Measurements from ENCODE around the gene PTTG2.

PTTG2 gene

DNA sequence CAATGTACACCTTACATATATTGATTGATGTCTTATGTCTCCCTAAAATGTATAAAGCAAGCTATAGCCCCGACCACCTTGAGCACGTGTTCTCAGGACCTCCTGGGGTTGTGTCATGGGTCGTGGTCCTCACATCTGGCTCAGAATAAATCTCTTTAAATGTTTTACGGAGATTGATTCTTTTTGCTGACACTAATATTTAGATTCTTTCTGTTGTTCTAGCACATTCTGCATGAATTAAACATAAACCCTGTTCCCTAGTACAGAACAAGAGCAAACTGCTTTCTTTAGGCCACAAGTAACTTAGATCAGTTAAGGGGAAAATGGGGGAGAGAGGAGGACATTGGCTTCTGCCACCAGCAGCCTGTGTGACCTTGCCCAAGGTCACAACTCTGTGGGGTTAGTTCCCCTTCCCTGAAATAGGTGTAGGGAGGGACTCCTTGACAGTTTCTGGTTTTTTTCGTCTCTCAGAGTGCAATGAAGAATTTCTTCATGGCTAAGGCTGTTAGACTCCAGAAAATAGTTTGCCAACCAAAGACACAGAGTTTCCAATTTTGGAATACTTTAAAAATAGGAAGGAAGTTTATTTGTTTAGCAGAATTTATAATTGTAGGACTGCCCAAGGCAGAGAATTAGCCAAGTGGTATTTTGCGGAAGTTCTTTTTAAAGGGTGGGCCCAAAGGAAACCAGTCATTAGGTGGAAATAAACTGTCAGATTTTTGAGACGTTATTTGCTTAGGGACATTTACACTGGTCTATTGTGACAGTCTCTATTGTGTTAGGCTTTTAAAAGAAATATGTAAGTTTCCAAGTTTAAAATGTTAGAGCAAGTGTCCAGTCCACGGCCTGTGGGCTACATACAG is 29.4 kb downstream of the PTTG2 start:
- DNase-seq = peak; percentile 88 to 91

GRCh38 chr4:37990731-37991245 is 30.6 kb downstream of the PTTG2 start:
- DNase-seq = no peak

GRCh38 chr4:37991623-37992410 is 31.6 kb downstream of the PTTG2 start:
- DNase-seq = no peak

DNA sequence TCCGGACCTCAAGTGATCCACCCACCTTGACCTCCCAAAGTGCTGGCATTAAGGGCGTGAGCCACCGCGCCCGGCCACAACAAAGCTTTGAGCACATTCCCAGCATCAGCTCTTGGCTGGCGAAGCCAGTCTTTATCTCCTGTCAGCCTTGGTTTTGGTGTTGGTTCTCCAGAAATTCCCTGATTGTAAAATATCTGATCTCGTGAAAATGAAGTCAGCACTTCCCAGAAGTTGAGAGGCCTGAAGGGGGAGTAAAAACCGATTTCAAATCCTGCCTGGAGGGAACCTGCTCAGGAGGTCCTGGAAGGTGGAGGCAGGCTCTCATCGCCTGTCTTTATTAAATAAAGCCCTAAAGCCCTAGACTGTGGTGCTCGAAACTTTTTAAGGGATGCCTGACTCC is 33.6 kb downstream of the PTTG2 start:
- no peak for DNase-seq

GRCh38 chr4:37994569-37994968 is 34.4 kb downstream of the PTTG2 start:
- no peak for DNase-seq

DNA sequence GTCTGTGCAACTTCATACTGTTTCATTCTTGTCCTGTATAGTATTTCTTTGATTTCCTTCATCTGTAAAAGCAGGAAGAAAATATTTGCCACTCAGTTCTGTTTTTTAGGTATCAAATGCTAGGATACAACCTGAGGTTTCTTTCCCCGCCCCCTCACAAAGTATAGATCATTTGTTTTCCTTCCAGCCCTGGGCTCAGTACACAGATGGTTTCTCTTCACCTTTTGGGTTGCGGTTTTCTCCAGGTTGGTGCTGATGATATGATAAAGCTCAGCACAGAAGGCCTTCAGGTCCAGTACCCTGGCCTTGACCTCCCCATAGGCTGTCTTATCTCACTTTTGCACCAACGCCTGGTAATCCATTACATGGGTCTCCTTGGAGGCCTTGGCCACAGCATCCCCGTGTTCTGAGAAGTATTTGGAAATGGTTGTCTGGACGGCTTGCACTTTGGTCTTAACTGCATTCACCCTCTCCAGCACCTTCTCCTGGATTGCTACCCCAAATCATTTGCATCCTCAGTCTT is 35.2 kb downstream of the PTTG2 start:
- DNase-seq = no peak

DNA sequence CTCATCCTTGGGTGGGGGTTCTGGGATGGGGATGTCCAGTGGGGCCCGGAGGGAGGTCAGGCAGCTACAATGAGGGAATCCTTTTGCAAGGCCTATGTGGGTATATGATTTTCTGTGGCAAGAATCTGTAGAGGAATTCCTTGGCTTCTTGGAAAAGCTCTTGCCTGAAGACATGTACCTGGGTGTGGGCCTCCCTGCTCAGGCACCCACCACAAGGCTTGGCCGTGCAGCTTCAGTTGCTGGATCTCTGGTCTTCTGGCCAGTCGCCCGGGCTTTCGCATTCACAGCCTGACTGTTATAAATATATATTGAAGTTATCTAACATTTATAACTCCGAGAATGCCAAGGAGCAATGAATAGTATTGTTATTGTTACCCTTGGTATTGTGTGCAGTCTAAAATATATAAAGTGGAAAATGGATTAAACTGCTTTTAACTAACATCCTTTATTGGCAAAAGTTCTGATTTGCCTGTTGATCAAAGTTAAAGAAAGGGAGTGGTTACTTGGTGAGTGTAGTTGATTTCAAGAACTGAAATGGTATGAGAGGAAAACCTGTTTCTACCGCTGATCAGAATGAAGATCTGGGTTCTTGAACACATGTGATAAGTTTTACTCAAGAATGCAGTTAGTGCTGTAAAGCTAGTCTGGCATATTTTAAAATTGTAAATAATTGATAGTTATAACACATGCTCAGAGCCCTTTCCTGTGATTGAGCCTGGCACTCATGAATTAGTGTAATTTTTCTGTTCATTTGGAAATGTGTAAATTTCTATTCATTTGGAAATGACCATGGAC is 36.0 kb downstream of the PTTG2 start:
- DNase-seq = no peak

GRCh38 chr4:37998226-37998625 is 38.0 kb downstream of the PTTG2 start:
- DNase-seq = no peak

DNA sequence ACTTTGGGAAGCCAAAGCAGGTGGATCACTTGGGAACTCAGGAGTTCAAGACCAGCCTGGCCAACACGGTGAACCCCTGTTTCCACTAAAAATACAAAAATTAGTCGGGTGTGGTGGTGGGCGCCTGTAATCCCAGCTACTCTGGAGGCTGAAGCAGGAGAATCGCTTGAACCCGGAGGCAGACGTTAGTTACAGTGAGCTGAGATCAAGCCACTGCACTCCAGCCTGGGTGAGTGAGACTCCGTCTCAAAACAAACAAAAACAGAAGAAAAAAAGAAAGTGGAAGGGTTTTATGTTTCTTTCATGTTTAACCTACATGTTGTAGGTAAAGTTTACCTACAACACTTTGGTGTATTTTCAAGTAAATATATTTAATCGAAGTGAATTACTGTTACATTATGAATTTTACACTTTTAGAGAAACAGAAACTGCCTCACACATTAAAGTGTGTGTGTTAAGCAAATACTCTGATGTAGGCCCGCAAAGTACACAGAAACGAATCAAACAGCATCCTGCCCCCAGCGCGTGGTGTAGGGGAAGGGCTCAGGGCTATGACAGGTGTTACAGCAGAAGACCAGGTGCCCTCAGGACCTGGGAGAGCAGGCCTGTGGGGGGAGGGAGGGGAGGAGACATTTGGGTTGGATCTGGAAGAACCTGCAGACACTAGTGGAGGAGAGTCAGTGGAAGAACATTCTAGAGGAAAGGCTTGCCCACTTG is 39.0 kb downstream of the PTTG2 start:
- no peak for DNase-seq

- DNase-seq = no peak
Observed at GRCh38 chr4:37999965-38000364, 39.8 kb downstream of the PTTG2 start.

- DNase-seq = no peak
Observed at GRCh38 chr4:38001927-38002326, 41.7 kb downstream of the PTTG2 start.

GRCh38 chr4:38002451-38003071 is 42.4 kb downstream of the PTTG2 start:
- no peak for DNase-seq

GRCh38 chr4:38003102-38003501 is 42.9 kb downstream of the PTTG2 start:
- no peak for DNase-seq

GRCh38 chr4:38003628-38004027 is 43.4 kb downstream of the PTTG2 start:
- no peak for DNase-seq

DNA sequence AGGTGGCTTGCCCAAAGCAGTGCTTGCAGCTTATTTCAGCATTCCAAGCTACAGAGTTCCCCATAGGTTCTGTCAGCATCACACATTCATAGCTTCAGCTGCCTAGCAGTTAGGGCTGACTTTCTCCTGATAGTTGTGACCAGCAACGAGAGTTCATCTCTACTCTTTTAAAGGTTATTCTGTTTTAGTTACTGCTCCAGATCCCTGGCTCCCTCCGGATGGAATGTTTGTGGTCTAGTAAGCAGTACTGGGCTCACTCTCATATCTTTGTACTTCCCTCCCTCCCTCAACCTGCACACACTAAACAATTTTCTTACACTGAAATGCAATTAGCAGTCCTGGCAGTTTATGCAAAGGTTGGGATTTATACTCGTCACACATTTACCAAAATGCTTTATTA is 43.9 kb downstream of the PTTG2 start:
- no peak for DNase-seq

DNA sequence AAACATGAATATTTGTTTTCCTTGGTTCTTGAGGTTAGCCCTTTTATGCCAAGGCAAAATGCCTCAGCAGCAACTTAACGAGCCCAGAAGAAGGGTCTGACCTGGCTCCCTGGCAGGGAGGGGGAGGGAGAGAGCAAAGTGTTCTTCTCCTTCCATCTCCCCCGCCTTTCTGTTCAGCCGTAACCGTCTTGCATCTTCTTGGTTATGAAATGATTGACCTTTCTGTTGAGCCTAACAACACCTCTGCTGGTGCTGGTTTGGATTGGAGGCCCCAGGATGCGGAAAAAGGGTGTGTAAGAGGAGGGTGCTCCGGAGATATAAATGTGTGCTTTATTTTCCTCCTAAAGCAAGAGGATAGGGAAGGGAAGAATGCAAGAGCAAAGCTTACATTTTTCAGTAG is 44.7 kb downstream of the PTTG2 start:
- no peak for DNase-seq

- no peak for DNase-seq
Observed at GRCh38 chr4:38005637-38006036, 45.4 kb downstream of the PTTG2 start.

DNA sequence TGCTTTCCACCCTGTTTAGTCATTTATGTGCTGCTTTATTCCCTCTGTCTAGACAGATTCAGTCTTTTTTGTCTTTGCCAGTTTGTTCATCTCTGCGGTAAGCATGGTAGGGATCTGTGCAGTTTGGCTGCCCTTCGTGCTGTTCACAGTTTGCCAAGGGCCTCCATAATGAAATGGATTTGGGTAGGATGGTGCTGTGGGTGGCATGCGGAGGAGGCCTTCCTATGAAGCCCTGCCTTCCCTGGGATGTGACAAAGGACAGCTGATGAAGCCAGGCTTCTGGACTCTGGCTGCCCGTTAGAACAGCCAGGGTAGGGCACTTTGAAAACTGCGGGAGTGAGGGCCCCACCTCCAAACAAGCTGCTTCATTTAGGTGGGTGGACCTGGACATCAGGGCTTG is 47.4 kb downstream of the PTTG2 start:
- DNase-seq = no peak

- no peak for DNase-seq
Observed at GRCh38 chr4:38008571-38009021, 48.4 kb downstream of the PTTG2 start.

GRCh38 chr4:38009421-38009820 is 49.2 kb downstream of the PTTG2 start:
- DNase-seq = no peak

DNA sequence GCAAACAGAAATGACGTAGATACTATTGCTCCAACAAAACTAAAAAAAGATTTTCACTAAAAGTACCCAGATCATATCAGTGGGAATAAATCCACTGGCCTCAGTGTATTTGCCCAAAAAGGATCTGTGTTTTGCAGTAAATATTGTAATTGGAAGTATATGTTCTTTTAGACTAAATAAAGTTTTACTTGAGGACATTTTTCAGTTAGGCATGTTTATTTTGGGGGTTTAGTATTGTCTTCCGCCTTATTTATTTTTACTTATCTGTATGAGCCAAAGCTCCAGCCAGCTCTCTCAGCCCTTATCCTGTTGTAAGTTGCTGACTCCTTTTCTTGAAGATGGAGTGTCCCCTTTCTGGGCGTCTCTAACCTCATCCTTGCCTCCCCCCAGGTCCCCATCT is 49.8 kb downstream of the PTTG2 start:
- DNase-seq = no peak
